Osteocyte (in vitro differentiated cells): ENCODE measurements around the gene ALK. TPM values are rescaled to one million over a fixed set of nuclear protein-coding genes. Genes with fewer than 3 reads are reported as not detected.

Experiments
- DNase-seq: peaks from one replicate; pipeline ENCODE4 v3.0.0; 2021; ENCODE audit warnings: mixed read lengths; ENCODE audit not compliant: unreplicated experiment; ENCODE audit errors: extremely low spot score
- H3K27ac Mint-ChIP-seq: one replicate; pipeline ENCODE4 v1.8.0; 2021; ENCODE audit warnings: mild to moderate bottlenecking, mixed read lengths; ENCODE audit not compliant: unreplicated experiment
- H3K27me3 Mint-ChIP-seq: one replicate; pipeline ENCODE4 v1.8.0; 2021; ENCODE audit warnings: mixed read lengths; ENCODE audit not compliant: unreplicated experiment
- H3K36me3 Mint-ChIP-seq: one replicate; pipeline ENCODE4 v1.8.0; 2021; ENCODE audit warnings: mixed read lengths; ENCODE audit not compliant: unreplicated experiment
- H3K4me1 Mint-ChIP-seq: one replicate; pipeline ENCODE4 v1.8.0; 2021; ENCODE audit warnings: mixed read lengths; ENCODE audit not compliant: unreplicated experiment
- H3K4me3 Mint-ChIP-seq: one replicate; pipeline ENCODE4 v1.8.0; 2021; ENCODE audit warnings: mild to moderate bottlenecking, moderate library complexity, mixed read lengths; ENCODE audit not compliant: unreplicated experiment
- H3K9me3 Mint-ChIP-seq: one replicate; pipeline ENCODE4 v1.8.0; 2021; ENCODE audit warnings: mixed read lengths; ENCODE audit not compliant: unreplicated experiment
- total RNA-seq: library from RNA; stranded (reverse); gene quantifications from 2 replicates; pipeline ENCODE4 v1.2.1, GENCODE V29; 2021
- TF ChIP-seq, protein P1 (sequence below): fragments of 200-600 bp; sonication (generic); IDR thresholded peaks from 2 replicates; pipeline ENCODE4 v1.5.0; 2021; ENCODE audit warnings: antibody characterized with exemption, mild to moderate bottlenecking, moderate library complexity

The ALK gene
- total RNA-seq, 1 donor from 2014 or later, result not detected

DNA sequence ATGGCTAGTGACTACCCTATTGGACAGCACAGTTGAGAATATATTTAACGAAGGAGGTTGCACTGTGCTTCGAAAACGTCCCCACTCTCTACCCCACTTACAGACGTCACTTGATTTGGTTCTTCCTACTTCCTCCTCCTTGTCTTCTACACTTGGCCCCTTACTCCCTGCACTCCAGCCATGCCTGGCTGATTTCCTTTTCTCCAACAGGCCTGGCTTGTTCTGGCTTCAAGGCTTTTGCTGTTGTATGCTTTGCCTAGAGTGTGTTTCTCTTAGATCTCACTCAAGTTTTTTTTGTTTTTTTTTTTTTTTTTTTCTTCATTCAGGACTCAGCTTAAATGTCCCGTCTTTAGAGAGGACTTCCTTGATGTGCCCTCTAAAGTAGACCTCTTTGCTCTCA is 469.4 kb downstream of the ALK start:
- Mint-ChIP-seq H3K9me3 (no peaks in the 10 kb centered on the region), H3K4me3 (no peak overlapping the region), H3K27me3 (no peaks in the 10 kb centered on the region), H3K27ac (no peak overlapping the region), H3K36me3 (no peaks in the 10 kb centered on the region), H3K4me1 (peaks cover 22% of the 10 kb centered on the region)
- DNase-seq, result no peak
- TF ChIP-seq, protein P1, sequence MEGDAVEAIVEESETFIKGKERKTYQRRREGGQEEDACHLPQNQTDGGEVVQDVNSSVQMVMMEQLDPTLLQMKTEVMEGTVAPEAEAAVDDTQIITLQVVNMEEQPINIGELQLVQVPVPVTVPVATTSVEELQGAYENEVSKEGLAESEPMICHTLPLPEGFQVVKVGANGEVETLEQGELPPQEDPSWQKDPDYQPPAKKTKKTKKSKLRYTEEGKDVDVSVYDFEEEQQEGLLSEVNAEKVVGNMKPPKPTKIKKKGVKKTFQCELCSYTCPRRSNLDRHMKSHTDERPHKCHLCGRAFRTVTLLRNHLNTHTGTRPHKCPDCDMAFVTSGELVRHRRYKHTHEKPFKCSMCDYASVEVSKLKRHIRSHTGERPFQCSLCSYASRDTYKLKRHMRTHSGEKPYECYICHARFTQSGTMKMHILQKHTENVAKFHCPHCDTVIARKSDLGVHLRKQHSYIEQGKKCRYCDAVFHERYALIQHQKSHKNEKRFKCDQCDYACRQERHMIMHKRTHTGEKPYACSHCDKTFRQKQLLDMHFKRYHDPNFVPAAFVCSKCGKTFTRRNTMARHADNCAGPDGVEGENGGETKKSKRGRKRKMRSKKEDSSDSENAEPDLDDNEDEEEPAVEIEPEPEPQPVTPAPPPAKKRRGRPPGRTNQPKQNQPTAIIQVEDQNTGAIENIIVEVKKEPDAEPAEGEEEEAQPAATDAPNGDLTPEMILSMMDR, result no peak

DNA sequence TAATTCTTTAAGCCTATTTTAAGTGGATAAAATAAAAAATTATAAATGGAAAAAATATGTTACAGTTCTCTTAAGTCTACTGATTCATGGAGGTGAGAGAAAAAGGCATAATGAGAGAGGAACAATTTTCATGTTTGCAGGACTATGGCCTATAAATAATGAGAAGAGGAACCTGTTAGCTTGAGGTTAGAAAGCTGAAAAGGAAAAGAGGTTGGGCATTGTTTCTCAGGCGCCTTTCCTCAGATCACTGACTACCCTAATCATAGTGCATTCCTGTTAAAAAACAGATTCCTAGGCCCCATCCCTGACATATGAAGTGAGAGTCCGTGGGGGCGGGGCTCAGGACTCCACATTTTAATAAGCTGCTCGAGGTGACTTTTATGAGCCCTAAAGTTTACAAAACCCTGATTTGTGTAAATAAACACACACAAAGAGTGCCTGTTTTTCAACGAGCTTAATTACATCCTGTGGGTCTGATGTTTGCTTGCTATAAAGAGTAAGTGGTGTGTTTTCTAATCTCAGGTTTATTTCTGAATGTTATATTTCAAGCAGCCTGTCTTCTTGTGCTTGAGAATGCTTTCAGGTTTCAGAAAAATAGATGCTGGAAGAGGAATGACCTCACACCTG is 470.7 kb downstream of the ALK start:
- DNase-seq, result no peak
- no peaks in the 10 kb centered on the region for H3K9me3 Mint-ChIP-seq
- no peak overlapping the region for H3K27ac Mint-ChIP-seq
- TF ChIP-seq, protein P1, result no peak
- H3K27me3 Mint-ChIP-seq, result no peaks in the 10 kb centered on the region
- H3K4me3 Mint-ChIP-seq, result no peak overlapping the region
- H3K36me3 Mint-ChIP-seq, result no peaks in the 10 kb centered on the region
- peaks cover 14% of the 10 kb centered on the region for H3K4me1 Mint-ChIP-seq

DNA sequence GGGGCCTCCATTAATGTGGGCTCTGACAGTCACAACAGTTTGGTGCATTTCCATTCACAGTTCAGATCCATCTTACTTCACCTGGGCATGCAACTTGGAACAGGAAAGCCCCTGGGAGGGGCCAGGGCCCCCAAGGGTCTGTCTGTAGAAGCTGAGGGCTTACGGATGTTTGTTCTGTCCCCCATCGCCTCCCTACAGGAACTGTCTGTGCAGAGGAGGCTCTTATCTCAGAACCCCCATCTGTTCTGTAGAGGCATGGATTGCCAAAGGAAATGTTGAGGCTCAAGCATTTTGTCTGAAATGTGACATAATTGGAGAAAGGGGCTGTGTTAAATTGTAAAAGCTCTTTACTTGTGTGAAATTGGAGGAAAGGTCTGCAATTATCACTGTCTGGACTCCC is 471.9 kb downstream of the ALK start:
- peaks cover 3% of the 10 kb centered on the region for H3K4me1 Mint-ChIP-seq
- H3K27ac Mint-ChIP-seq, result no peak overlapping the region
- no peaks in the 10 kb centered on the region for H3K27me3 Mint-ChIP-seq
- no peak for DNase-seq
- no peak overlapping the region for H3K4me3 Mint-ChIP-seq
- no peaks in the 10 kb centered on the region for H3K9me3 Mint-ChIP-seq
- TF ChIP-seq, protein P1, result no peak
- H3K36me3 Mint-ChIP-seq, result no peaks in the 10 kb centered on the region

DNA sequence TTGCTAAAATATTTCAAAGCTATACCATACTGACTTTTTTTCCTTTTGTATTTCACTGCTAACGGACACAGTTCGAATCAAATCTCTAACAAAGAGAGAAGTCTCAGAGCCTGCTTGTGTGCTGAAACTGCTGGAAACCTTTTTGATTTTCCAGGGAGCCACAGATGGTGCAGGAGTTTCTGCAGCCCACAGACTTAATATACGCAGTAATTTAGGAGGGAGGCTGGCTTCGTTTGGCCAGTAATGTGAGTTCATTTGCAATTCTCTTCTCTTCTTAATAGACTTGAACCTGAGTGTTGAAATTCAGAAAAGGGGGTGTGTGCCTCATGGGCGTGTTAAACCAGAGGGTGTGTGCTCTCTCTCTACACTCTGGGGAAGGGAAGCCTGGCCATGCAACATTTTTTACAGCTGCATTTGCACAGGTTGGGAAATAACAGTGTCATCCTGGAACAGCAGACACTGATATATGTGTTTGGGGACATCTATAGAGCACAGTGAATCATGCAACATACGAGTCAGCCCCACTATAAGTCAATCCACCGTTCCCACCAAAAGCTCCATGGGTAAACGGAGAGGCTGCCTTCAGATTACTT is 473.2 kb downstream of the ALK start:
- Mint-ChIP-seq H3K4me3 (no peak overlapping the region), H3K27me3 (no peaks in the 10 kb centered on the region), H3K27ac (no peak overlapping the region), H3K36me3 (no peaks in the 10 kb centered on the region), H3K9me3 (no peaks in the 10 kb centered on the region), H3K4me1 (peaks cover 14% of the 10 kb centered on the region)
- DNase-seq, result no peak
- TF ChIP-seq, protein P1, result no peak

DNA sequence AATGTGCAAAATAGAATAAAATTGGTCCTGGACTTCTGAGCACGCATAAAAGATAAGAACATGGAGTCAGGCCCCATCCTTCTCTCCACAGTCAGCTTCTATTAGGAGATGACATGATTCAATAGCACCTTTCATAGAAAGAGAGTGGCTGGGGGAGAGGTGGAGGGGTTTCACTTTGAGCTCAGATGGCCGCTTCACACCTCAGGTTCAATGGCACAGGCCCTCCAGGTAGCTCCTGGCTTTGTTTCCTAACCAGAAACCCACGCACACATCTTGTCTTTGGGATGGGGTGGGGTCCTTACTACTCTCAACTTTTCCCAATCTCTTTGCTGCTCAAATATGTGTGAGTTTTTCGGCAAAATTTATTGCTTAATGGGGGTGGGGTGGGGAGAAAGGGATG is 473.9 kb downstream of the ALK start:
- H3K4me3 Mint-ChIP-seq, result no peak overlapping the region
- TF ChIP-seq, protein P1, result no peak
- H3K36me3 Mint-ChIP-seq, result no peaks in the 10 kb centered on the region
- DNase-seq, result no peak
- H3K27ac Mint-ChIP-seq, result no peak overlapping the region
- H3K4me1 Mint-ChIP-seq, result peaks cover 19% of the 10 kb centered on the region
- no peaks in the 10 kb centered on the region for H3K9me3 Mint-ChIP-seq
- H3K27me3 Mint-ChIP-seq, result no peaks in the 10 kb centered on the region
